ENCODE results near the gene DNM2.
A peak's percentile ranks its signal among the peaks of the same experiment; 100 is the strongest.
"Not testable (repeated sequence)": the region's sequence is repeated elsewhere in the genome, so short reads cannot be mapped to it uniquely, and the experiment has no call there.

DNM2 gene

GRCh38 chr19:10717356-10718204 lies at the start of gene DNM2:
TSS of gene DNM2 (plus strand) at chr19:10718079. CDS start at chr19:10718243, 164 bp downstream.
- DNase-seq (ENCODE audit: low read depth), result peak; percentile 92

- DNase-seq (ENCODE audit: low read depth), result no peak
Measured at GRCh38 chr19:10669246-10669645, 48.6 kb upstream of the DNM2 start.

GRCh38 chr19:10670182-10670581 lies 47.7 kb upstream of the DNM2 start:
- no peak for DNase-seq (ENCODE audit: low read depth)

GRCh38 chr19:10670876-10671804 lies 46.7 kb upstream of the DNM2 start:
- DNase-seq (ENCODE audit: low read depth), result no peak

- not testable (repeated sequence) for DNase-seq (ENCODE audit: low read depth)
Measured at GRCh38 chr19:10671922-10672321, 46.0 kb upstream of the DNM2 start.

- not testable (repeated sequence) for DNase-seq (ENCODE audit: low read depth)
Measured at GRCh38 chr19:10675214-10675613, 42.7 kb upstream of the DNM2 start.

GRCh38 chr19:10677751-10678150 lies 40.1 kb upstream of the DNM2 start:
- no peak for DNase-seq (ENCODE audit: low read depth)

GRCh38 chr19:10678813-10679212 lies 39.1 kb upstream of the DNM2 start:
- DNase-seq (ENCODE audit: low read depth), result no peak

GRCh38 chr19:10679743-10680142 lies 38.1 kb upstream of the DNM2 start:
- DNase-seq (ENCODE audit: low read depth), result no peak

GRCh38 chr19:10680545-10681135 lies 37.2 kb upstream of the DNM2 start:
- DNase-seq (ENCODE audit: low read depth), result no peak

GRCh38 chr19:10681658-10682057 lies 36.2 kb upstream of the DNM2 start:
- DNase-seq (ENCODE audit: low read depth), result no peak

GRCh38 chr19:10682397-10683063 lies 35.3 kb upstream of the DNM2 start:
- no peak for DNase-seq (ENCODE audit: low read depth)

- no peak for DNase-seq (ENCODE audit: low read depth)
Measured at GRCh38 chr19:10683064-10683426, 34.8 kb upstream of the DNM2 start.

GRCh38 chr19:10683582-10683981 lies 34.3 kb upstream of the DNM2 start:
- DNase-seq (ENCODE audit: low read depth), result no peak

GRCh38 chr19:10685210-10685609 lies 32.7 kb upstream of the DNM2 start:
- DNase-seq (ENCODE audit: low read depth), result no peak

GRCh38 chr19:10686193-10686592 lies 31.7 kb upstream of the DNM2 start:
- no peak for DNase-seq (ENCODE audit: low read depth)

- DNase-seq (ENCODE audit: low read depth), result no peak
Measured at GRCh38 chr19:10686661-10687517, 31.0 kb upstream of the DNM2 start.

GRCh38 chr19:10687518-10688288 lies 30.2 kb upstream of the DNM2 start:
- DNase-seq (ENCODE audit: low read depth), result no peak

GRCh38 chr19:10688545-10689280 lies 29.2 kb upstream of the DNM2 start:
- no peak for DNase-seq (ENCODE audit: low read depth)

All from stimulated activated CD8-positive, alpha-beta memory T cell treated with anti-CD3 and anti-CD28 coated beads, Interleukin-12 subunit alpha, Interleukin-12 subunit beta, amount 100 ng/mL, for 1 hour (primary cell).